ENCODE data around the gene UBE3D. TPM values are rescaled to one million over a fixed set of nuclear protein-coding genes. Genes with fewer than 3 reads are reported as not detected.

The UBE3D gene
- total RNA-seq, 1 experiment from 2014 or later = 11.0 TPM

DNA sequence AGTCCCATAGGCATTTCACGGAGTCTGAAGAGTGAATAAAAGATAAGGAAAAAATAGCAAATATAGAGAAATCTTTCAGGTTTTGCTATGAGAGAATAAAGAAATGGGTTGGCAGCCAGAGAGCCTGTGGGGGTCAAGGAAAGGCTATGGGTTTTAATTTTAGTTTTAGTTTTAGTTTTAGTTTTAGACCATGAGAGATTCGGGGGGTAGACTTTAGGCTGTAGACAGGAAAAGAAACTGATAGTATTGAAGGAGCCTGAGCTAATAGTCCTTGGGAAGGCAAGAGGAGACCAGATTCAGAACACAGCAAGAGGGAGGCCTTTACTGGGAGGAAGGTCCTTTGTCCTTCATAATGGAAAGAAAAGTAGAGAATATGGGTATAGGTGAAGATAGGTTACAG, 21.1 kb upstream of the UBE3D start:
- Histone ChIP-seq H3K4me1 (ENCODE audit: control insufficient read depth, insufficient read depth, low read length) (no peaks in the 10 kb centered on the region; the same call in 1 of the 2 replicates), H3K27ac (ENCODE audit: low read length) (no peak overlapping the region), H3K27me3 (ENCODE audit: control insufficient read depth, insufficient read depth, low read length) (no peaks in the 10 kb centered on the region), H3K9me3 (ENCODE audit: control insufficient read depth, insufficient read depth, low read depth, low read length) (no peaks in the 10 kb centered on the region), H3K36me3 (ENCODE audit: control insufficient read depth, insufficient read depth, low read length) (no peaks in the 10 kb centered on the region), H3K4me3 (ENCODE audit: low read depth in 2 of 2, low read length in 2 of 2) (no peak overlapping the region)
- ChIA-PET POLR2A (no interaction called here), CTCF (no interaction called here)
- in situ Hi-C loops (cut with HindIII; ENCODE audit: low pct_unique_long_range_greater_than_20kb, low sequenced_read_pairs) (loop anchor here (25.0 kb wide), 1 partner anchor 426 kb away; the partner anchor contains the start of gene PRSS35), intact Hi-C loops (cut with micrococcal nuclease; ENCODE audit: unreplicated experiment) (loop anchor here (10.0 kb wide), 1 partner anchor 318 kb away; no protein-coding TSS in a partner anchor)
- no peak for ATAC-seq
- BruUV-seq (replicated peaks) = no TSS peak
- no peak for TF ChIP-seq TCF7L2 (IDR thresholded peaks at IDR 0.05; ENCODE audit: low read depth, low read length)
- no peak for TF ChIP-seq SIN3A (IDR thresholded peaks at IDR 0.05; ENCODE audit: borderline replicate concordance, insufficient read depth, low read depth, low read length)
- no peak for TF ChIP-seq POLR2AphosphoS5 (IDR thresholded peaks at IDR 0.05; ENCODE audit: low read depth, low read length)
- TF ChIP-seq, protein P1, sequence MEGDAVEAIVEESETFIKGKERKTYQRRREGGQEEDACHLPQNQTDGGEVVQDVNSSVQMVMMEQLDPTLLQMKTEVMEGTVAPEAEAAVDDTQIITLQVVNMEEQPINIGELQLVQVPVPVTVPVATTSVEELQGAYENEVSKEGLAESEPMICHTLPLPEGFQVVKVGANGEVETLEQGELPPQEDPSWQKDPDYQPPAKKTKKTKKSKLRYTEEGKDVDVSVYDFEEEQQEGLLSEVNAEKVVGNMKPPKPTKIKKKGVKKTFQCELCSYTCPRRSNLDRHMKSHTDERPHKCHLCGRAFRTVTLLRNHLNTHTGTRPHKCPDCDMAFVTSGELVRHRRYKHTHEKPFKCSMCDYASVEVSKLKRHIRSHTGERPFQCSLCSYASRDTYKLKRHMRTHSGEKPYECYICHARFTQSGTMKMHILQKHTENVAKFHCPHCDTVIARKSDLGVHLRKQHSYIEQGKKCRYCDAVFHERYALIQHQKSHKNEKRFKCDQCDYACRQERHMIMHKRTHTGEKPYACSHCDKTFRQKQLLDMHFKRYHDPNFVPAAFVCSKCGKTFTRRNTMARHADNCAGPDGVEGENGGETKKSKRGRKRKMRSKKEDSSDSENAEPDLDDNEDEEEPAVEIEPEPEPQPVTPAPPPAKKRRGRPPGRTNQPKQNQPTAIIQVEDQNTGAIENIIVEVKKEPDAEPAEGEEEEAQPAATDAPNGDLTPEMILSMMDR (IDR thresholded peaks at IDR 0.05) = no peak
- no peak for TF ChIP-seq REST (IDR thresholded peaks at IDR 0.05; ENCODE audit: insufficient read depth in 1 of 2, low read depth in 2 of 2, low read length in 1 of 2)
- DNase-seq (ENCODE audit: low read depth, low spot score) = no peak

DNA sequence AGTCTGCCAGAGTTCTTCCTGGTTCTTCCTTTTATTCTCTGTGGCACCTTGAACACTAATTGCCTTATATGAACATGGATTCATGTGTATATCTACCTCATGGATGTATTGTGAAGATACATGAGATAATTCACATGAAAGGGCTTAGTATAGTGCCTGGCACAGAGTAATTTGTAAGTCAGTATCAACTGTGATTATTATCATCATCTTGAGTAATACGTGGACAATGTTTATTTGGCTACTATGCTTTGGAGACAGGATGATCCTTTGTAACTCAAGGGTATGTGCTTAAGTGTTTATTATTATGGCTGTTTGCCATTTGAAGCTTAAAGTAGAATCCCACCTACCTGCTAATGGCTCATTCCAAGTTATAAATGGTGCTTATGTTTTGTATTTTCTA, 17.8 kb upstream of the UBE3D start:
- CTCF ChIA-PET = no interaction called here
- no TSS peak for BruUV-seq (replicated peaks)

More for the DNA sequence above, 17.8 kb upstream of the UBE3D start:
- H3K27ac ChIP-seq (ENCODE audit: low read length) = no peak overlapping the region
- no peaks in the 10 kb centered on the region for H3K9me3 ChIP-seq (ENCODE audit: control insufficient read depth, insufficient read depth, low read depth, low read length)
- TF ChIP-seq TCF7L2 (IDR thresholded peaks at IDR 0.05; ENCODE audit: low read depth, low read length) (no peak), SIN3A (IDR thresholded peaks at IDR 0.05; ENCODE audit: borderline replicate concordance, insufficient read depth, low read depth, low read length) (no peak), POLR2AphosphoS5 (IDR thresholded peaks at IDR 0.05; ENCODE audit: low read depth, low read length) (no peak), REST (IDR thresholded peaks at IDR 0.05; ENCODE audit: insufficient read depth in 1 of 2, low read depth in 2 of 2, low read length in 1 of 2) (no peak)
- TF ChIP-seq, protein P1 (IDR thresholded peaks at IDR 0.05) = no peak
- H3K4me1 ChIP-seq (ENCODE audit: control insufficient read depth, insufficient read depth, low read length) = no peaks in the 10 kb centered on the region; the same call in 1 of the 2 replicates
- in situ Hi-C loops (cut with HindIII; ENCODE audit: low pct_unique_long_range_greater_than_20kb, low sequenced_read_pairs) (loop anchor here (25.0 kb wide), 1 partner anchor 429 kb away; the partner anchor contains the start of gene PRSS35), intact Hi-C loops (cut with micrococcal nuclease; ENCODE audit: unreplicated experiment) (loop anchor here (10.0 kb wide), 1 partner anchor 321 kb away; no protein-coding TSS in a partner anchor)
- ATAC-seq (no peak), DNase-seq (ENCODE audit: low read depth, low spot score) (no peak)
- no peaks in the 10 kb centered on the region for H3K36me3 ChIP-seq (ENCODE audit: control insufficient read depth, insufficient read depth, low read length)
- POLR2A ChIA-PET = no interaction called here
- no peaks in the 10 kb centered on the region for H3K27me3 ChIP-seq (ENCODE audit: control insufficient read depth, insufficient read depth, low read length)
- H3K4me3 ChIP-seq (ENCODE audit: low read depth in 2 of 2, low read length in 2 of 2) = no peak overlapping the region
